Fibroblast of pulmonary artery (primary cell): ENCODE results near the gene RPP21.

ENCODE experiments used
- DNase-seq: peaks from one replicate; pipeline ENCODE4 v3.0.0-alpha.2; 2010; ENCODE audit warnings: low read depth
- H3K4me3 ChIP-seq: replicated peaks from 2 replicates; pipeline ENCODE4 v1.5.1; 2011; ENCODE audit warnings: low read depth, mild to moderate bottlenecking, control low read depth, low read length, moderate library complexity
- CTCF ChIP-seq: IDR thresholded peaks from 2 replicates; pipeline ENCODE4 v1.5.1; 2011; ENCODE audit warnings: mild to moderate bottlenecking, control low read depth, low read length, inconsistent platforms; ENCODE audit errors: missing control alignments

The RPP21 gene

DNA sequence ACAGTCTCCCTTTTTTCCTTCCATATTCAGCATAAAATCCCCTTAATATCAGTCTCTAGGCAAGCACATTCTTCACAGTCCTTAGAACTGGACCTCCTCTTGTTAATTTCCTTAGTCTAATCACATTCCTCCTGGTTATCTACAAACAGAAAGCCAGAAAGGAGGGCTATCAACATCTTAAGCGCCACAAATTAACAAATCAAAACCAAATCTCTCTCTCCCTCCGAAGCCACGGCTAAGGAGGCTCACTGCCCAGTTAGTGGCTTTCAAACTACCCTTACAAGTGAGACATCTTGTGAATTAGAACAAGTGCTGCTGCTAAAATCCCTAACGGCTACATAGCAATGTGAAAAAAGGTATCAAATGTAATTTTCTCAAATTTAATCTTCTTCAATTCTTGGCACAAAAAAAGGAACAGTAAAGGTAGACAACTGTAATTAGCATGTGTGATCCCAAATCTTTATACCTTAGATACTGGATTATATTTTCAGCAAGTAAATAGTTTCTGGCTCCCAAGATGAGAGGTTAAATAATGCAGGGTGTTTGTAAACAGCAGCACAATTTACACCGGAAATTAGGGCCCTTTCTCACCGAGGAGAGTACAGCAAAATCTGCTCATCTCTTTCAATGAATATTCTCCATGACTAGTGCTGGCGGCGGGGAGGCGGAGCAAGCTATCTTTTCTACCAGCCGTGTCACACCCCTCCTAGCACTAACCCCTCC, 19.6 kb upstream of the RPP21 start:
- DNase-seq: peak; percentile 39
- no peak for TF ChIP-seq CTCF
- peak overlapping the region; percentile 81 for H3K4me3 ChIP-seq

DNA sequence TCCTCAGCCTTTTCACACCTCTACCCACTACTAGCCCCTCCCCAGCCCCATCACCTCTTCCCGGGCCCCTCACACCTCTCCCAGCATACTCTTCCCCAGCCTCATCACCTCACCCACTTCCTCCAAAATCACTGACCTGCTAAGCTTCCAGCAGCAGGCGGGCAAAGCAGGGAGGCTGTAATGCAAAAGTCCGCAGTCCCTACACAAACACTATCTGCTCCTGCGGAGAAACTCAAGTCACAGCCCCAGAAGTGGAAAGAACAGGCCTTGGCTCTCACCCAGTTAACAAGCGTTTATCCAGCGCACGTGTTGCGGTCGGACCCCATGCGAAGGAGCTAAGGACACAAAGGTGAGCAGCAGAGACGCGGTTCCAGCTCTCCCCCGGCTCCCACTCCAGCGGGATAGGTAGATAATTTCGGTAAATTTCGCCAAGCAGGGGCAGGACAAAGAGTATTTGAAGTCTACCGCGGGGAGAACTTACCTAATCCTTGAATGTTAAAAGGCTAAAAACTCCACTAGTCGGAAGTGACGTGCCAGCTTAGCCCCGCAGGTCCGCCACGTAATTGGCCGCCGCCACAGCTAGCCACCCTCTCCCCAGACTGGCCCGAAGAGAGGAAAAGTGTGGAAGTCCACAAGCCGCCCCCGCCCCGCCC, 19.0 kb upstream of the RPP21 start:
- no peak for TF ChIP-seq CTCF
- peak overlapping the region; percentile 81 for H3K4me3 ChIP-seq
- no peak for DNase-seq

GRCh38 chr6:30326526-30327231, 18.3 kb upstream of the RPP21 start, which contains the start of gene TRIM39:
TSS of gene TRIM39 (plus strand) at chr6:30326927. CDS start at chr6:30329318, 2,391 bp downstream.
- DNase-seq: peak; percentile 81
- peak within 1 kb of the TSS; percentile 81 for H3K4me3 ChIP-seq
- TF ChIP-seq CTCF: no peak

DNA sequence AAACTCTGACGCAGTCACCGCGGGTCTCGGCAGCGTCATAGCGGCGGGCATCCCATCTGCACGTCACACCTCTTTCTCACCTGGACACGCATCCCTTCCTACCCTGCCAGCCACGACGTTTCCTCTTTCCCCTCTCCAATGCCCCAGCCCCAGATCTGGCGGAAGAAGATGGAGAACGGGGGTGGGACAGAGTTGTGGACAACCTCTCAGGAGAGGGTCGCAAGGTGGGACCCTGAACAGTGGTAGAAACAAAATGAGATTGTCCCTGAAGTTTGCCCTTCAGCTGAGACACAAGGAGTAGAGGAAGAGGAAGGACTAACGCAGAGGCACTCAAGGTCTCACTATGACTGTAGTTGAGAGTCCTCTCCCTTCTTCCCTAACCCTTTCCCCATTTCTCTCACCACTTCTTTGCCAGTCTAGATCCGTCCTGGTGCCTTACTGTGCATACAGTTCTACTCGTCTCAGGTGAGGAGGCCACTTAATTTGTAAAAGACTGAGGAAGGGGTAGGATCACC, 17.7 kb upstream of the RPP21 start:
- no peak for DNase-seq
- H3K4me3 ChIP-seq: peak overlapping the region; percentile 81
- TF ChIP-seq CTCF: no peak

- TF ChIP-seq CTCF: no peak
- H3K4me3 ChIP-seq: no peak overlapping the region
- no peak for DNase-seq
These were observed 16.6 kb upstream of the RPP21 start for GRCh38 chr6:30328397-30328796.

DNA sequence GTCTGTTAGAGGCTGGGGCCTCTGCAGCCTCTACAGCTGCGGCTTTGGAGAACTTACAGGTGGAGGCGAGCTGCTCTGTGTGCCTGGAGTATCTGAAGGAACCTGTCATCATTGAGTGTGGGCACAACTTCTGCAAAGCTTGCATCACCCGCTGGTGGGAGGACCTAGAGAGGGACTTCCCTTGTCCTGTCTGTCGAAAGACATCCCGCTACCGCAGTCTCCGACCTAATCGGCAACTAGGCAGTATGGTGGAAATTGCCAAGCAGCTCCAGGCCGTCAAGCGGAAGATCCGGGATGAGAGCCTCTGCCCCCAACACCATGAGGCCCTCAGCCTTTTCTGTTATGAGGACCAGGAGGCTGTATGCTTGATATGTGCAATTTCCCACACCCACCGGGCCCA, 15.6 kb upstream of the RPP21 start:
- no peak overlapping the region for H3K4me3 ChIP-seq
- DNase-seq: no peak
- TF ChIP-seq CTCF: no peak
